ENCODE results near the gene PPAT. TPM values are rescaled to one million over a fixed set of nuclear protein-coding genes. Genes with fewer than 3 reads are reported as not detected.

Gene PPAT
- total and polyA plus RNA-seq, 4 donors = 3.7 to 11.0 (median 5.7) TPM

DNA sequence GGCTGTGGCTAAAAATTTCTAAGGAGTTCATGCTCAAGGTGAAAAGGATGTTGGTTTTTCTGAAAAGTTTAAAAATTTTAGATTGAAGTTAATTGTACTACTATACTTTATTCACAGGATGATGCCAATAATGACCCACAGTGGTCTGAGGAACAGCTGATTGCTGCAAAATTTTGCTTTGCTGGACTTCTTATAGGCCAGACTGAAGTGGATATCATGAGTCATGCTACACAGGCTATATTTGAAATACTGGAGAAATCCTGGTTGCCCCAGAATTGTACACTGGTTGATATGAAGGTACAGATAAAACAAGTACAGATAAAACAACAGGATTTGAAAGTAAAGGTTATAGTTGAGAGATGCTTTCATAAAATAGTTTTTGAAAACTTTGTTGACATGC is 12.9 kb upstream of the PPAT start:
- Histone ChIP-seq H3K27ac (ENCODE audit: low read depth in 1 of 2, low read length in 2 of 2) (no peak overlapping the region), H3K4me3 (ENCODE audit: low read depth in 1 of 3, low read length in 3 of 3) (no peak overlapping the region)
- no peak for DNase-seq (ENCODE audit: low spot score)

More for the DNA sequence above, 12.9 kb upstream of the PPAT start:
- Histone ChIP-seq H3K36me3 (ENCODE audit: control insufficient read depth in 4 of 4, insufficient read depth in 3 of 4, low read depth in 1 of 4, low read length in 3 of 4) (peaks cover 3 to 45% (median 20%) of the 10 kb centered on the region in 4 donors), H3K4me1 (ENCODE audit: control insufficient read depth in 4 of 4, insufficient read depth in 4 of 4, low read length in 3 of 4) (peaks cover 0 to 10% (median 5%) of the 10 kb centered on the region in 4 donors), H3K9me3 (ENCODE audit: control insufficient read depth in 4 of 4, low read length in 3 of 4) (no peaks in the 10 kb centered on the region), H3K27me3 (ENCODE audit: control insufficient read depth in 4 of 4, insufficient read depth in 4 of 4, low read length in 3 of 4) (no peaks in the 10 kb centered on the region), H3K9ac (ENCODE audit: low read depth in 1 of 2, low read length in 2 of 2) (no peak overlapping the region)
- TF ChIP-seq TAF1 (conservative IDR thresholded peaks at IDR 0.05) = no peak
- TF ChIP-seq RAD21 (IDR thresholded peaks at IDR 0.05) = no peak
- no peak for TF ChIP-seq JUND (IDR thresholded peaks at IDR 0.05)
- TF ChIP-seq, protein P1, sequence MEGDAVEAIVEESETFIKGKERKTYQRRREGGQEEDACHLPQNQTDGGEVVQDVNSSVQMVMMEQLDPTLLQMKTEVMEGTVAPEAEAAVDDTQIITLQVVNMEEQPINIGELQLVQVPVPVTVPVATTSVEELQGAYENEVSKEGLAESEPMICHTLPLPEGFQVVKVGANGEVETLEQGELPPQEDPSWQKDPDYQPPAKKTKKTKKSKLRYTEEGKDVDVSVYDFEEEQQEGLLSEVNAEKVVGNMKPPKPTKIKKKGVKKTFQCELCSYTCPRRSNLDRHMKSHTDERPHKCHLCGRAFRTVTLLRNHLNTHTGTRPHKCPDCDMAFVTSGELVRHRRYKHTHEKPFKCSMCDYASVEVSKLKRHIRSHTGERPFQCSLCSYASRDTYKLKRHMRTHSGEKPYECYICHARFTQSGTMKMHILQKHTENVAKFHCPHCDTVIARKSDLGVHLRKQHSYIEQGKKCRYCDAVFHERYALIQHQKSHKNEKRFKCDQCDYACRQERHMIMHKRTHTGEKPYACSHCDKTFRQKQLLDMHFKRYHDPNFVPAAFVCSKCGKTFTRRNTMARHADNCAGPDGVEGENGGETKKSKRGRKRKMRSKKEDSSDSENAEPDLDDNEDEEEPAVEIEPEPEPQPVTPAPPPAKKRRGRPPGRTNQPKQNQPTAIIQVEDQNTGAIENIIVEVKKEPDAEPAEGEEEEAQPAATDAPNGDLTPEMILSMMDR (IDR thresholded peaks at IDR 0.05; ENCODE audit: low read depth, low read length, missing input control) = no peak
- no peak for TF ChIP-seq RXRA (IDR thresholded peaks at IDR 0.05)
- no peak for TF ChIP-seq NR2F2 (IDR thresholded peaks at IDR 0.05)
- no peak for TF ChIP-seq GABPA (IDR thresholded peaks at IDR 0.05 in 1 of 2, conservative IDR thresholded peaks at IDR 0.05 in 1 of 2)
- TF ChIP-seq, protein P2, sequence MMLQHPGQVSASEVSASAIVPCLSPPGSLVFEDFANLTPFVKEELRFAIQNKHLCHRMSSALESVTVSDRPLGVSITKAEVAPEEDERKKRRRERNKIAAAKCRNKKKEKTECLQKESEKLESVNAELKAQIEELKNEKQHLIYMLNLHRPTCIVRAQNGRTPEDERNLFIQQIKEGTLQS (IDR thresholded peaks at IDR 0.05) = no peak
- TF ChIP-seq, protein P3, sequence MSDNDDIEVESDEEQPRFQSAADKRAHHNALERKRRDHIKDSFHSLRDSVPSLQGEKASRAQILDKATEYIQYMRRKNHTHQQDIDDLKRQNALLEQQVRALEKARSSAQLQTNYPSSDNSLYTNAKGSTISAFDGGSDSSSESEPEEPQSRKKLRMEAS (IDR thresholded peaks at IDR 0.05) = no peak
- no peak for TF ChIP-seq YY1 (IDR thresholded peaks at IDR 0.05)
- TF ChIP-seq REST (IDR thresholded peaks at IDR 0.05) = no peak
- no peak for TF ChIP-seq HNF4A (conservative IDR thresholded peaks at IDR 0.05)
- no peak for TF ChIP-seq FOXA1 (IDR thresholded peaks at IDR 0.05)
- TF ChIP-seq, protein P4, sequence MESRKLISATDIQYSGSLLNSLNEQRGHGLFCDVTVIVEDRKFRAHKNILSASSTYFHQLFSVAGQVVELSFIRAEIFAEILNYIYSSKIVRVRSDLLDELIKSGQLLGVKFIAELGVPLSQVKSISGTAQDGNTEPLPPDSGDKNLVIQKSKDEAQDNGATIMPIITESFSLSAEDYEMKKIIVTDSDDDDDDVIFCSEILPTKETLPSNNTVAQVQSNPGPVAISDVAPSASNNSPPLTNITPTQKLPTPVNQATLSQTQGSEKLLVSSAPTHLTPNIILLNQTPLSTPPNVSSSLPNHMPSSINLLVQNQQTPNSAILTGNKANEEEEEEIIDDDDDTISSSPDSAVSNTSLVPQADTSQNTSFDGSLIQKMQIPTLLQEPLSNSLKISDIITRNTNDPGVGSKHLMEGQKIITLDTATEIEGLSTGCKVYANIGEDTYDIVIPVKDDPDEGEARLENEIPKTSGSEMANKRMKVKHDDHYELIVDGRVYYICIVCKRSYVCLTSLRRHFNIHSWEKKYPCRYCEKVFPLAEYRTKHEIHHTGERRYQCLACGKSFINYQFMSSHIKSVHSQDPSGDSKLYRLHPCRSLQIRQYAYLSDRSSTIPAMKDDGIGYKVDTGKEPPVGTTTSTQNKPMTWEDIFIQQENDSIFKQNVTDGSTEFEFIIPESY (IDR thresholded peaks at IDR 0.05) = no peak
